Esophagus muscularis mucosa (tissue), 3 donors: Measurements from ENCODE around the gene ANGPTL4.
"Not testable (repeated sequence)": the region's sequence is repeated elsewhere in the genome, so short reads cannot be mapped to it uniquely, and the experiment has no call there.

Experiments
- POLR2A ChIP-seq: fragments of 450-650 bp; IDR thresholded peaks from one replicate; pipeline ENCODE4 v1.6.1; 2017; ENCODE audit warnings: antibody characterized with exemption, moderate library complexity, mild to moderate bottlenecking, low read depth
- POLR2AphosphoS5 ChIP-seq, 2 donors: sonication (generic); formaldehyde crosslinking; IDR thresholded peaks; one replicate each; pipeline ENCODE4 v1.6.1; 2017; ENCODE audit warnings: antibody characterized with exemption in 2 of 2
- TF ChIP-seq, protein P1 (sequence below), 3 experiments: fragments of 200-600 bp in 2 of 3; fragments of 450-650 bp in 1 of 3; sonication (generic) in 2 of 3; IDR thresholded peaks; one replicate each; pipeline ENCODE4 v1.5.1; 2017 to 2019; ENCODE audit warnings: antibody characterized with exemption in 3 of 3, mild to moderate bottlenecking in 2 of 3, moderate library complexity in 1 of 3

DNA sequence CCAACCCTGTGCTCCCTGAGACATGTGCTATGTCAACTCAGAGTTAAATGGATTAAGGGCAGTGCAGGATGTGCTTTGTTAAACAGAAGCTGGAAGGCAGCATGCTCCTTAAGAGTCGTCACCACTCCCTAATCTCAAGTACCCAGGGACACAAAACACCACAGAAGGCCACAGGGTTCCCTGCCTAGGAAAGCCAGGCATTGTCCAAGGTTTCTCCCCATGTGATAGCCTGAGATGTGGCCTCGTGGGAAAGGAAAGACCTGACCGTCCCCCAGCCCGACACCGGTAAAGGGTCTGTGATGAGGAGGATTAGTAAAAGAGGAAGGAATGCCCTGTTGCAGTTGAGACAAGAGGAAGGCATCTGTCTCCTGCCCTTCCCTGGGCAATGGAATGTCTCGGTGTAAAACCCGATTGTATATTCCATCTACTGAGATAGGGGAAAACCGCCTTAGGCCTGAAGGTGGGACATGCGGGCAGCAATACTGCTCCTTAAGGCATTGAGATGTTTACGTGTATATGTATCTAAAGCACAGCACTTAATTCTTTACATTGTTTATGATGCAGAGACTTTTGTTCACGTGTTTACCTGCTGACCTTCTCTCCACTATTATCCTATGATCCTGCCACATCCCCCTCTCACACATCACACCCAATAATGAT, 48.8 kb upstream of the ANGPTL4 start:
- TF ChIP-seq, protein P1, sequence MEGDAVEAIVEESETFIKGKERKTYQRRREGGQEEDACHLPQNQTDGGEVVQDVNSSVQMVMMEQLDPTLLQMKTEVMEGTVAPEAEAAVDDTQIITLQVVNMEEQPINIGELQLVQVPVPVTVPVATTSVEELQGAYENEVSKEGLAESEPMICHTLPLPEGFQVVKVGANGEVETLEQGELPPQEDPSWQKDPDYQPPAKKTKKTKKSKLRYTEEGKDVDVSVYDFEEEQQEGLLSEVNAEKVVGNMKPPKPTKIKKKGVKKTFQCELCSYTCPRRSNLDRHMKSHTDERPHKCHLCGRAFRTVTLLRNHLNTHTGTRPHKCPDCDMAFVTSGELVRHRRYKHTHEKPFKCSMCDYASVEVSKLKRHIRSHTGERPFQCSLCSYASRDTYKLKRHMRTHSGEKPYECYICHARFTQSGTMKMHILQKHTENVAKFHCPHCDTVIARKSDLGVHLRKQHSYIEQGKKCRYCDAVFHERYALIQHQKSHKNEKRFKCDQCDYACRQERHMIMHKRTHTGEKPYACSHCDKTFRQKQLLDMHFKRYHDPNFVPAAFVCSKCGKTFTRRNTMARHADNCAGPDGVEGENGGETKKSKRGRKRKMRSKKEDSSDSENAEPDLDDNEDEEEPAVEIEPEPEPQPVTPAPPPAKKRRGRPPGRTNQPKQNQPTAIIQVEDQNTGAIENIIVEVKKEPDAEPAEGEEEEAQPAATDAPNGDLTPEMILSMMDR (IDR thresholded peaks at IDR 0.05), result not testable (repeated sequence)
- TF ChIP-seq POLR2A; POLR2AphosphoS5 (IDR thresholded peaks at IDR 0.05): not testable (repeated sequence)
